HepG2 (cell line): ENCODE data around the gene QSER1. TPM values are rescaled to one million over a fixed set of nuclear protein-coding genes. Genes with fewer than 3 reads are reported as not detected.

Source experiments
- AKAP8 ChIP-seq: sonication (generic); formaldehyde crosslinking; IDR thresholded peaks from 2 replicates; pipeline ENCODE4 v1.5.1; 2020; ENCODE audit warnings: mild to moderate bottlenecking, missing genetic modification reagents
- CBFB ChIP-seq: sonication (generic); formaldehyde crosslinking; IDR thresholded peaks from 2 replicates; pipeline ENCODE4 v1.4.0; 2020; ENCODE audit warnings: missing genetic modification reagents
- CREB1 ChIP-seq, 2 experiments: fragments of 450-650 bp in 1 of 2; IDR thresholded peaks; 2 replicates each; pipeline ENCODE4 v1.6.1; 2016 to 2017; ENCODE audit warnings: control low read depth in 1 of 2, mild to moderate bottlenecking in 1 of 2, missing compliant biosample characterization in 1 of 2, missing genetic modification characterization in 1 of 2
- CSRNP1 ChIP-seq: sonication (generic); formaldehyde crosslinking; IDR thresholded peaks from 2 replicates; pipeline ENCODE4 v1.8.1; 2023; ENCODE audit warnings: mild to moderate bottlenecking, missing genetic modification reagents
- DMAP1 ChIP-seq: IDR thresholded peaks from 2 replicates; pipeline ENCODE4 v1.6.1; 2016
- ELF1 ChIP-seq: sonication (generic); formaldehyde crosslinking; IDR thresholded peaks from 2 replicates; pipeline ENCODE4 v1.4.0; 2020; ENCODE audit warnings: missing genetic modification reagents
- GATAD1 ChIP-seq: IDR thresholded peaks from 2 replicates; pipeline ENCODE4 v1.6.1; 2016; ENCODE audit warnings: missing genetic modification reagents, missing compliant biosample characterization
- HMGA1 ChIP-seq: sonication (generic); formaldehyde crosslinking; conservative IDR thresholded peaks from 2 replicates; pipeline ENCODE4 v1.4.0; 2020; ENCODE audit warnings: missing genetic modification reagents
- KMT2A ChIP-seq: sonication (generic); formaldehyde crosslinking; IDR thresholded peaks from 2 replicates; pipeline ENCODE4 v1.4.0; 2020; ENCODE audit warnings: missing genetic modification reagents
- KMT2B ChIP-seq: IDR thresholded peaks from 2 replicates; pipeline ENCODE4 v1.6.1; 2016; ENCODE audit warnings: missing genetic modification reagents, missing compliant biosample characterization
- MZF1 ChIP-seq: sonication (generic); formaldehyde crosslinking; IDR thresholded peaks from 2 replicates; pipeline ENCODE4 v1.8.1; 2023; ENCODE audit warnings: mild to moderate bottlenecking, missing genetic modification reagents, borderline replicate concordance
- POLR2AphosphoS5 ChIP-seq: IDR thresholded peaks from 2 replicates; pipeline ENCODE4 v1.6.1; 2012; ENCODE audit warnings: low read depth, low read length
- REPIN1 ChIP-seq: sonication (generic); formaldehyde crosslinking; IDR thresholded peaks from 2 replicates; pipeline ENCODE4 v1.8.0; 2022; ENCODE audit warnings: missing genetic modification reagents, low read depth, mild to moderate bottlenecking, borderline replicate concordance
- SIN3A ChIP-seq: IDR thresholded peaks from 2 replicates; pipeline ENCODE4 v1.6.1; 2011; ENCODE audit warnings: low read depth, mild to moderate bottlenecking, control low read depth, low read length, borderline replicate concordance
- SOX13 ChIP-seq, 3 experiments: fragments of 450-650 bp in 1 of 3; sonication (generic) in 1 of 3; formaldehyde crosslinking in 1 of 3; IDR thresholded peaks in 2 of 3; conservative IDR thresholded peaks in 1 of 3; 2 replicates each; pipeline versions ENCODE4 v1.5.0 to v1.6.1; 2016 to 2020; ENCODE audit warnings: antibody characterized with exemption in 1 of 3, mild to moderate bottlenecking in 1 of 3, missing compliant biosample characterization in 1 of 3, missing genetic modification reagents in 1 of 3, moderate library complexity in 1 of 3
- SOX5 ChIP-seq: IDR thresholded peaks from 2 replicates; pipeline ENCODE4 v1.6.1; 2016; ENCODE audit warnings: borderline replicate concordance
- SSRP1 ChIP-seq: IDR thresholded peaks from 2 replicates; pipeline ENCODE4 v1.6.1; 2016; ENCODE audit warnings: control low read depth
- XRCC5 ChIP-seq: fragments of 200-400 bp; formaldehyde crosslinking; optimal IDR thresholded peaks from 2 replicates; pipeline ENCODE3; 2017; ENCODE audit warnings: mild to moderate bottlenecking, low read length
- ZFP37 ChIP-seq: sonication (generic); formaldehyde crosslinking; IDR thresholded peaks from 2 replicates; pipeline ENCODE4 v1.4.0; 2020; ENCODE audit warnings: missing genetic modification reagents, borderline replicate concordance
- ZMAT3 ChIP-seq: sonication (generic); formaldehyde crosslinking; conservative IDR thresholded peaks from 2 replicates; pipeline ENCODE4 v1.7.0; 2021; ENCODE audit warnings: missing genetic modification reagents
- ZNF143 ChIP-seq: sonication (generic); formaldehyde crosslinking; IDR thresholded peaks from 2 replicates; pipeline ENCODE4 v1.4.0; 2020; ENCODE audit warnings: missing genetic modification reagents
- ZNF747 ChIP-seq: sonication (generic); formaldehyde crosslinking; IDR thresholded peaks from 2 replicates; pipeline ENCODE4 v1.8.1; 2023; ENCODE audit warnings: missing genetic modification reagents, mild to moderate bottlenecking, borderline replicate concordance
- ZNF782 ChIP-seq: sonication (generic); formaldehyde crosslinking; IDR thresholded peaks from 2 replicates; pipeline ENCODE4 v1.4.0; 2020; ENCODE audit warnings: missing genetic modification reagents, mild to moderate bottlenecking, borderline replicate concordance
- ZNF792 ChIP-seq: IDR thresholded peaks from 2 replicates; pipeline ENCODE4 v1.6.1; 2016
- polyA plus RNA-seq, 8 experiments: library from polyadenylated mRNA; depleted of rRNA in 3 of 8; stranded (reverse) in 7 of 8; unstranded in 1 of 8; fragments of >200 nt; fragmentation: Illumina TruSeq in 4 of 8; extraction: Trizol in 4 of 8; gene quantifications; 2 replicates each; pipeline versions ENCODE4 v1.2.1 to v1.2.3, GENCODE V29; 2011 to 2016; ENCODE audit warnings: low read depth in 4 of 8, missing spikeins in 1 of 8, mixed read lengths in 1 of 8; ENCODE audit not compliant: insufficient read depth in 1 of 8
- total RNA-seq, 5 experiments: library from RNA; depleted of rRNA; stranded (reverse); fragments of >200 nt; fragmentation: Illumina TruSeq; extraction: Trizol; gene quantifications; 2 replicates each; pipeline ENCODE4 v1.2.3, GENCODE V29; 2016; ENCODE audit warnings: low read depth in 1 of 5
- TF ChIP-seq, protein P1 (sequence below): sonication (generic); formaldehyde crosslinking; IDR thresholded peaks from 2 replicates; pipeline ENCODE4; 2020; ENCODE audit warnings: missing genetic modification reagents, mild to moderate bottlenecking, borderline replicate concordance
- TF ChIP-seq, protein P2 (sequence below): IDR thresholded peaks from 2 replicates; pipeline ENCODE4 v1.6.1; 2016; ENCODE audit warnings: low read depth

QSER1 gene
- total and polyA plus RNA-seq, 2 of the 13 experiments (the other 11 are each of a cell fraction or from before 2014, with no cell fraction given), result 8.9 to 17.3 TPM

DNA sequence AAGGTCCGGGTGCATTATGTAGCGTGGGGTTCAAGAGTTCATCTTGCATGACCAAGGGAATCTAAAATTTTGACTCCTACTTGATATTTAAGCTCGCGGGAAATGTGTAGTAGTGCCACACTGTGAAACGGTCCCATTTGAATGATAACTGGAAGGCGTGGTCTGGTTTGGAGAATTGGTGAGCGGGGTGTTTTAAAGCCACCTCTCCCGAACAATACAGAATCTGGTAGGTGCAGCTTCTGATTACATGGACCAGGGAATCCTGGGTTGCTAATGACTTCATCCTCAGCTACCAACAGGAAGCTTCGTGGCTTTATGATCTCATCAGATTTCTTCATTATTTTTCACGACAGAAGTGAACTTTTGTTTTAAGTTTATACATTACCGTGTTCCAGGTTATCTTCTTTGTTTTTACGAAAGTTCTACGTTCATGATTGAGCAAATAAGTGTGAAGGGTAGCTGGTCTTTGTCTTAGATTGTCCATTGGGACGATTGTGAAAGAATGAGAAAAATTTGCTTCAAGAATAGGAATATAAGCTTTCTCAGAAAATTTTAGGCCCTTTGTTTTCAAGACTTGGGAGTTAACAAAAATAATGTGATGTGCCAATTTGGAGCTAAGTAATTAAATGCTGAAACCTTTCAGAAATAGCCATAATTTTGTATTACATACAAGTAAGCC, 1.7 kb downstream of the QSER1 start (continued):
- TF ChIP-seq, protein P1, sequence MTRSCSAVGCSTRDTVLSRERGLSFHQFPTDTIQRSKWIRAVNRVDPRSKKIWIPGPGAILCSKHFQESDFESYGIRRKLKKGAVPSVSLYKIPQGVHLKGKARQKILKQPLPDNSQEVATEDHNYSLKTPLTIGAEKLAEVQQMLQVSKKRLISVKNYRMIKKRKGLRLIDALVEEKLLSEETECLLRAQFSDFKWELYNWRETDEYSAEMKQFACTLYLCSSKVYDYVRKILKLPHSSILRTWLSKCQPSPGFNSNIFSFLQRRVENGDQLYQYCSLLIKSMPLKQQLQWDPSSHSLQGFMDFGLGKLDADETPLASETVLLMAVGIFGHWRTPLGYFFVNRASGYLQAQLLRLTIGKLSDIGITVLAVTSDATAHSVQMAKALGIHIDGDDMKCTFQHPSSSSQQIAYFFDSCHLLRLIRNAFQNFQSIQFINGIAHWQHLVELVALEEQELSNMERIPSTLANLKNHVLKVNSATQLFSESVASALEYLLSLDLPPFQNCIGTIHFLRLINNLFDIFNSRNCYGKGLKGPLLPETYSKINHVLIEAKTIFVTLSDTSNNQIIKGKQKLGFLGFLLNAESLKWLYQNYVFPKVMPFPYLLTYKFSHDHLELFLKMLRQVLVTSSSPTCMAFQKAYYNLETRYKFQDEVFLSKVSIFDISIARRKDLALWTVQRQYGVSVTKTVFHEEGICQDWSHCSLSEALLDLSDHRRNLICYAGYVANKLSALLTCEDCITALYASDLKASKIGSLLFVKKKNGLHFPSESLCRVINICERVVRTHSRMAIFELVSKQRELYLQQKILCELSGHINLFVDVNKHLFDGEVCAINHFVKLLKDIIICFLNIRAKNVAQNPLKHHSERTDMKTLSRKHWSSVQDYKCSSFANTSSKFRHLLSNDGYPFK, result no peak
- 0 out of 2 replicates have a peak, but pooled peaks have one; percentile 37 for TF ChIP-seq KMT2B (CRISPR knock-in tag)
- no peak for TF ChIP-seq ZFP37 (CRISPR knock-in tag)
- TF ChIP-seq SOX5, result peak; percentile 55; the same call in 1 of the 2 replicates
- no peak for TF ChIP-seq ZNF782
- TF ChIP-seq REPIN1 (CRISPR knock-in tag), result no peak
- peak; percentile 60; the same call in 1 of the 2 replicates for TF ChIP-seq SIN3A
- TF ChIP-seq DMAP1 (CRISPR knock-in tag), result peak; percentile 40; the same call in 1 of the 2 replicates
- peak; percentile 56 for TF ChIP-seq ZNF143 (CRISPR knock-in tag)
- TF ChIP-seq KMT2A (CRISPR knock-in tag), result peak; percentile 30; the same call in 1 of the 2 replicates
- TF ChIP-seq, protein P2, sequence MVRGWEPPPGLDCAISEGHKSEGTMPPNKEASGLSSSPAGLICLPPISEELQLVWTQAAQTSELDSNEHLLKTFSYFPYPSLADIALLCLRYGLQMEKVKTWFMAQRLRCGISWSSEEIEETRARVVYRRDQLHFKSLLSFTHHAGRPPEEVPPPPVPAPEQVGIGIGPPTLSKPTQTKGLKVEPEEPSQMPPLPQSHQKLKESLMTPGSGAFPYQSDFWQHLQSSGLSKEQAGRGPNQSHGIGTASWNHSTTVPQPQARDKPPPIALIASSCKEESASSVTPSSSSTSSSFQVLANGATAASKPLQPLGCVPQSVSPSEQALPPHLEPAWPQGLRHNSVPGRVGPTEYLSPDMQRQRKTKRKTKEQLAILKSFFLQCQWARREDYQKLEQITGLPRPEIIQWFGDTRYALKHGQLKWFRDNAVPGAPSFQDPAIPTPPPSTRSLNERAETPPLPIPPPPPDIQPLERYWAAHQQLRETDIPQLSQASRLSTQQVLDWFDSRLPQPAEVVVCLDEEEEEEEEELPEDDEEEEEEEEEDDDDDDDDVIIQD (CRISPR knock-in tag), result 0 out of 2 replicates have a peak, but pooled peaks have one; percentile 10
- TF ChIP-seq SSRP1 (CRISPR knock-in tag), result no peak
- TF ChIP-seq ZNF792 (CRISPR knock-in tag), result no peak
- no peak for TF ChIP-seq ELF1 (CRISPR knock-in tag)
- 0 out of 2 replicates have a peak, but pooled peaks have one; percentile 28 for TF ChIP-seq GATAD1 (CRISPR knock-in tag)
- peak; percentile 65 for TF ChIP-seq CREB1 (IDR thresholded peaks at IDR 0.05)
- TF ChIP-seq CREB1 (CRISPR knock-in tag; IDR thresholded peaks at IDR 0.05), result peak; percentile 75
- no peak for TF ChIP-seq AKAP8 (CRISPR knock-in tag)
- peak; percentile 66 for TF ChIP-seq POLR2AphosphoS5
- TF ChIP-seq HMGA1 (CRISPR knock-in tag), result no peak
- no peak for TF ChIP-seq ZNF747 (CRISPR knock-in tag)
- 0 out of 2 replicates have a peak, but pooled peaks have one; percentile 21 for TF ChIP-seq CSRNP1 (CRISPR knock-in tag)
- no peak for TF ChIP-seq XRCC5
- TF ChIP-seq CBFB, result no peak
- no peak for TF ChIP-seq MZF1 (CRISPR knock-in tag)
- TF ChIP-seq SOX13 (IDR thresholded peaks at IDR 0.05), result no peak
- peak in 1 of 2 experiments; percentile 59; a peak in 2 of 4 replicates for TF ChIP-seq SOX13 (CRISPR knock-in tag; conservative IDR thresholded peaks at IDR 0.05 in 1 of 2, IDR thresholded peaks at IDR 0.05 in 1 of 2)
- TF ChIP-seq ZMAT3 (CRISPR knock-in tag), result 0 out of 2 replicates have a peak, but pooled peaks have one; percentile 1
